ENCODE results near the gene LYRM9. TPM values are rescaled to one million over a fixed set of nuclear protein-coding genes. Genes with fewer than 3 reads are reported as not detected.
A peak's percentile ranks its signal among the peaks of the same experiment; 100 is the strongest.

LYRM9 gene
- total and polyA plus RNA-seq, 10 of the 15 experiments (the other 5 are each of a cell fraction or from before 2014, with no cell fraction given), result 1.8 to 8.3 (median 4.6) TPM

GRCh38 chr17:27879987-27880608, 13.1 kb downstream of the LYRM9 start:
- no peaks in the 10 kb centered on the region for H3K4me1 ChIP-seq (ENCODE audit: control insufficient read depth, insufficient read depth, low read length)
- no peaks in the 10 kb centered on the region for H3K9me3 ChIP-seq (replicated peaks; ENCODE audit: control insufficient read depth, insufficient read depth, low read length)
- no peak overlapping the region for H3K9ac ChIP-seq (ENCODE audit: control insufficient read depth, insufficient read depth, low read length)
- no peaks in the 10 kb centered on the region for H3K27me3 ChIP-seq (replicated peaks in 1 of 2; ENCODE audit: control insufficient read depth in 2 of 2, insufficient read depth in 2 of 2, low read length in 1 of 2)
- ATAC-seq, result peak; percentile 99
- H2AFZ ChIP-seq (ENCODE audit: control insufficient read depth, low read depth, low read length), result no peak overlapping the region
- ChIA-PET POLR2A (interaction anchor here (0.8 to 4.2 kb wide), 3 partner anchors 9 to 73 kb away, joined by 3 to 40 read pairs (median 4); no protein-coding TSS in a partner anchor), RAD21 (ENCODE audit: unreplicated experiment) (interaction anchor here (0.7 to 9.7 kb wide), 20 partner anchors 9 to 371 kb away, joined by 3 to 439 read pairs (median 4); partner anchors contain the start of gene LYRM9), CTCF (interaction anchor here (0.5 to 14.1 kb wide), 29 partner anchors 9 to 654 kb away, joined by 3 to 664 read pairs (median 3); partner anchors contain the start of genes LGALS9, LYRM9 and NOS2), SMC1A (ENCODE audit: uncharacterized antibody, unreplicated experiment) (interaction anchor here (0.7 to 18.8 kb wide), 25 partner anchors 9 to 518 kb away, joined by 3 to 457 read pairs (median 4); partner anchors contain the start of genes LYRM9 and NOS2)
- no TSS peak for BruUV-seq (replicated peaks)
- H3K79me2 ChIP-seq (ENCODE audit: control insufficient read depth, insufficient read depth, low read length), result no peaks in the 10 kb centered on the region
- in situ Hi-C loops (cut with MboI), result loop anchor here (5.0 to 10.0 kb wide), 4 partner anchors 73 to 435 kb away; no protein-coding TSS in a partner anchor
- no peaks in the 10 kb centered on the region for H4K20me1 ChIP-seq (ENCODE audit: control insufficient read depth, insufficient read depth)
- no peaks in the 10 kb centered on the region for H3K36me3 ChIP-seq (ENCODE audit: control insufficient read depth in 2 of 2, insufficient read depth in 2 of 2, low read length in 1 of 2)
- DNase-seq (ENCODE audit: low read depth, low spot score), result peak; percentile 23
- WGBS (ENCODE audit: insufficient coverage, insufficient replicate concordance, low lambda C conversion rate, missing lambda C conversion rate), result 27% methylated on average over 3 of the region's 3 CpGs
- no peak overlapping the region for H3K4me3 ChIP-seq
- no peak overlapping the region for H3K27ac ChIP-seq (ENCODE audit: control insufficient read depth, insufficient read depth)
- FAIRE-seq, result peak; percentile 95
- intact Hi-C loops (cut with micrococcal nuclease; ENCODE audit: unreplicated experiment), result loop anchor here (1.0 kb wide), 3 partner anchors 75 to 226 kb away; no protein-coding TSS in a partner anchor
- H3K4me2 ChIP-seq (ENCODE audit: control insufficient read depth, insufficient read depth), result no peak overlapping the region
- TF ChIP-seq RELB (IDR thresholded peaks at IDR 0.05; ENCODE audit: low read depth), result no peak
- peak; percentile 92 to 98 (median 95) for TF ChIP-seq CTCF (IDR thresholded peaks at IDR 0.05 in 2 of 3, conservative IDR thresholded peaks at IDR 0.05 in 1 of 3; ENCODE audit: control insufficient read depth in 2 of 3, extremely low read depth in 1 of 3, insufficient read depth in 1 of 3, low read depth in 3 of 3, low read length in 3 of 3)
- TF ChIP-seq HSF1 (IDR thresholded peaks at IDR 0.05; ENCODE audit: low read depth, low read length), result no peak
- TF ChIP-seq ASH2L (IDR thresholded peaks at IDR 0.05; ENCODE audit: borderline replicate concordance, low read depth), result no peak
- 0 out of 2 replicates have a peak, but pooled peaks have one; percentile 21 for TF ChIP-seq EED (IDR thresholded peaks at IDR 0.05; ENCODE audit: low read depth)
- TF ChIP-seq YBX1 (IDR thresholded peaks at IDR 0.05), result no peak
- TF ChIP-seq SMC3 (IDR thresholded peaks at IDR 0.05; ENCODE audit: borderline replicate concordance, low read length), result peak; percentile 98
- TF ChIP-seq, protein P1, sequence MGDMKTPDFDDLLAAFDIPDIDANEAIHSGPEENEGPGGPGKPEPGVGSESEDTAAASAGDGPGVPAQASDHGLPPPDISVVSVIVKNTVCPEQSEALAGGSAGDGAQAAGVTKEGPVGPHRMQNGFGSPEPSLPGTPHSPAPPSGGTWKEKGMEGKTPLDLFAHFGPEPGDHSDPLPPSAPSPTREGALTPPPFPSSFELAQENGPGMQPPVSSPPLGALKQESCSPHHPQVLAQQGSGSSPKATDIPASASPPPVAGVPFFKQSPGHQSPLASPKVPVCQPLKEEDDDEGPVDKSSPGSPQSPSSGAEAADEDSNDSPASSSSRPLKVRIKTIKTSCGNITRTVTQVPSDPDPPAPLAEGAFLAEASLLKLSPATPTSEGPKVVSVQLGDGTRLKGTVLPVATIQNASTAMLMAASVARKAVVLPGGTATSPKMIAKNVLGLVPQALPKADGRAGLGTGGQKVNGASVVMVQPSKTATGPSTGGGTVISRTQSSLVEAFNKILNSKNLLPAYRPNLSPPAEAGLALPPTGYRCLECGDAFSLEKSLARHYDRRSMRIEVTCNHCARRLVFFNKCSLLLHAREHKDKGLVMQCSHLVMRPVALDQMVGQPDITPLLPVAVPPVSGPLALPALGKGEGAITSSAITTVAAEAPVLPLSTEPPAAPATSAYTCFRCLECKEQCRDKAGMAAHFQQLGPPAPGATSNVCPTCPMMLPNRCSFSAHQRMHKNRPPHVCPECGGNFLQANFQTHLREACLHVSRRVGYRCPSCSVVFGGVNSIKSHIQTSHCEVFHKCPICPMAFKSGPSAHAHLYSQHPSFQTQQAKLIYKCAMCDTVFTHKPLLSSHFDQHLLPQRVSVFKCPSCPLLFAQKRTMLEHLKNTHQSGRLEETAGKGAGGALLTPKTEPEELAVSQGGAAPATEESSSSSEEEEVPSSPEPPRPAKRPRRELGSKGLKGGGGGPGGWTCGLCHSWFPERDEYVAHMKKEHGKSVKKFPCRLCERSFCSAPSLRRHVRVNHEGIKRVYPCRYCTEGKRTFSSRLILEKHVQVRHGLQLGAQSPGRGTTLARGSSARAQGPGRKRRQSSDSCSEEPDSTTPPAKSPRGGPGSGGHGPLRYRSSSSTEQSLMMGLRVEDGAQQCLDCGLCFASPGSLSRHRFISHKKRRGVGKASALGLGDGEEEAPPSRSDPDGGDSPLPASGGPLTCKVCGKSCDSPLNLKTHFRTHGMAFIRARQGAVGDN (IDR thresholded peaks at IDR 0.05), result no peak
- TF ChIP-seq IRF4 (IDR thresholded peaks at IDR 0.05; ENCODE audit: low read depth, low read length), result no peak
- no peak for TF ChIP-seq IKZF2 (IDR thresholded peaks at IDR 0.05)
- no peak for TF ChIP-seq PML (IDR thresholded peaks at IDR 0.05; ENCODE audit: low read length)
- 0 out of 2 replicates have a peak, but pooled peaks have one; percentile 26 for TF ChIP-seq FOXM1 (IDR thresholded peaks at IDR 0.05; ENCODE audit: low read depth, low read length)
- 0 out of 2 replicates have a peak, but pooled peaks have one; percentile 19 for TF ChIP-seq RB1 (IDR thresholded peaks at IDR 0.05; ENCODE audit: borderline replicate concordance)
- peak; percentile 74 for TF ChIP-seq YY1 (IDR thresholded peaks at IDR 0.05; ENCODE audit: low read depth, low read length)

Measured in GM12878 (cell line).